ENCODE results near the gene SLC9A7.

The SLC9A7 gene

DNA sequence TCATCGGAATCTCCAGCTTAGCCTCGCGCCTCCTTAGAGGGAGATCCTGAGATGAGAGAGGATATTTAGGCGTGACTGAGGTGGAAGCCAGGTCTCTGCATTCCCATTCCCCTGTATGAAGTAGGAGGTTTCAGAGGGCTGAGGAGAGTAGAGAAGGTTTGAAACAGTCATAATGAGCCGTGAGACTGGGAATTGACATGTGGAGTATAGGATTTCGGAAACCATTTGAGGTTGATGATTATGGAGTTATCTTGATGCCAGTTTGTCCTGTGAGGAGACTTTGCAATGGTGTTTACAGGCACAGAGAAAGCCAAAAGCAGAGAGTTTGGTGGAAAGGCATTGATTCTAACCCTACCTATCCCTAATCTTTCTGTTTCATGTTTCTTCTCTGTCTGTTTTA, 183.3 kb downstream of the SLC9A7 start:
- in situ Hi-C loops (cut with MboI; ENCODE audit: low sequenced_read_pairs), result no loop called here

DNA sequence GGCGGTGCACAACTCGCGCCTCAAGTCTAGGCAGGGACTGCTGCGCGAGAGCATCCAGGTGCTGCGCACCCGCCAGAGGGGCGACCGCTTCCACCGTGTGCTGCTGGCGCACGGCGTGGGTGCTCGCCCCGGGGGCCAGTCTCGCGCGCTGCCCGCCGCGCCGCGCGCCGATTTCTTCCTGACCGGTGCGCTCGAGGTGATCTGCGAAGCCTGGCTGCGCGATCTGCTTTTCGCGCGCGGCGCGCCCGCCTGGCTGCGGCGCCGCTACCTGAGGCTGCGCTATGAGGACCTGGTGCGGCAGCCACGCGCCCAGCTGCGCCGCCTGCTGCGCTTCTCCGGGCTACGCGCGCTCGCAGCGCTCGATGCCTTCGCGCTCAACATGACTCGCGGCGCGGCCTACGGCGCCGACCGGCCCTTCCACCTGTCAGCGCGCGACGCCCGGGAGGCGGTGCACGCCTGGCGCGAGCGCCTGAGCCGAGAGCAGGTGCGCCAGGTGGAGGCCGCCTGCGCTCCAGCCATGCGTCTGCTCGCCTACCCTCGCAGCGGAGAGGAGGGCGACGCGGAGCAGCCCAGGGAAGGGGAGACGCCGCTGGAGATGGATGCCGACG, 184.0 kb downstream of the SLC9A7 start:
- in situ Hi-C loops (cut with MboI; ENCODE audit: low sequenced_read_pairs), result loop anchor here (25.0 kb wide), 1 partner anchor 212 kb away; no protein-coding TSS in a partner anchor

DNA sequence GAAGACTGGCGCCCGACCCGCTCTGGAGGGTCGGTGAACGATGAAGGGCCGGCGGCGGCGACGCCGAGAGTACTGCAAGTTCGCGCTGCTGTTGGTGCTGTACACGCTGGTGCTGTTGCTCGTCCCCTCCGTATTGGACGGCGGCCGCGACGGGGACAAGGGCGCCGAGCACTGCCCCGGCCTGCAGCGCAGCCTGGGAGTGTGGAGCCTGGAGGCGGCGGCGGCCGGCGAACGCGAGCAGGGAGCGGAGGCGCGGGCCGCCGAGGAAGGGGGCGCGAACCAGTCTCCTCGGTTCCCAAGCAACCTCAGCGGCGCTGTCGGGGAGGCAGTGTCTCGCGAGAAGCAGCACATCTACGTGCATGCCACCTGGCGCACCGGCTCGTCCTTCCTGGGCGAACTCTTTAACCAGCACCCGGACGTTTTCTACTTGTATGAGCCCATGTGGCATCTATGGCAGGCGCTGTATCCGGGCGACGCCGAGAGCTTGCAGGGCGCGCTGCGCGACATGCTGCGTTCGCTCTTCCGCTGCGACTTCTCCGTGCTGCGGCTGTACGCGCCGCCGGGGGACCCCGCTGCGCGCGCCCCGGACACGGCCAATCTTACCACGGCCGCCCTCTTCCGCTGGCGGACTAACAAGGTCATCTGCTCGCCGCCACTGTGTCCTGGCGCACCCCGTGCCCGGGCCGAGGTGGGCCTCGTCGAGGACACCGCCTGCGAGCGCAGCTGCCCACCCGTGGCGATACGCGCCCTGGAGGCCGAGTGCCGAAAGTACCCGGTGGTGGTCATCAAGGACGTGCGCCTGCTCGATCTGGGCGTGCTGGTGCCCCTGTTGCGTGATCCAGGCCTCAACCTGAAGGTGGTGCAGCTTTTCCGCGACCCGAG, 184.8 kb downstream of the SLC9A7 start:
- in situ Hi-C loops (cut with MboI; ENCODE audit: low sequenced_read_pairs), result loop anchor here (25.0 kb wide), 1 partner anchor 213 kb away; no protein-coding TSS in a partner anchor

DNA sequence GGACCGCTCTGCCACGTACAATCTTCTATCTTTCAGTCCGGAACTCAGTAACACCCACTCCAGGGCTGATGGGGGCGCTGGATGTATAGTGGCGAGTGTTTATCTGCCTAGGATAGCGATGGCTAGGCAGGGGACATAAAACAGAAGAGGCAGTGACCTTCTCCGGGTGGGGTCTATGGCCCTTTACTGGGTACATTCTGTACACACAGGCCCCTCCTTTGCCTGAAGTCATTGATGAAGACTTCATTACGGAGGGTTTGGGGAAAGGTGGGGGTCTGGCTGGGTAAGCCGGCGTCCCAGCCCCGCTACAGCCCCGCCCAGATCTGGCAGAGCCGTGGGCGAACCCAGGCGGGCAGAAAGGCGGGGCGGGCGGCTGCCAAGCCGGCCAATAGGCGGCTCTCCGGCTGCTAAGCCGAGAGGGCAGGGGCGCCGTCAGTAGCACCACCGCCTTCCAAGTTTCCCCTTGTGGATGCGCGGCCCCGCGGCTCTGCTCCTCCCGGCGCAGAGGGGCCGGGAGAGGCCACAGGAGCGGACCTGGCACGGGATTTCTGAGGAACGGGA, 185.5 kb downstream of the SLC9A7 start, which contains the start of gene CHST7:
CHST7 (plus strand) TSS at position 435 of the 561 bp plus-strand sequence. CDS start 167 bp downstream, outside the sequence.
- in situ Hi-C loops (cut with MboI; ENCODE audit: low sequenced_read_pairs), result loop anchor here (25.0 kb wide), 1 partner anchor 214 kb away; no protein-coding TSS in a partner anchor

DNA sequence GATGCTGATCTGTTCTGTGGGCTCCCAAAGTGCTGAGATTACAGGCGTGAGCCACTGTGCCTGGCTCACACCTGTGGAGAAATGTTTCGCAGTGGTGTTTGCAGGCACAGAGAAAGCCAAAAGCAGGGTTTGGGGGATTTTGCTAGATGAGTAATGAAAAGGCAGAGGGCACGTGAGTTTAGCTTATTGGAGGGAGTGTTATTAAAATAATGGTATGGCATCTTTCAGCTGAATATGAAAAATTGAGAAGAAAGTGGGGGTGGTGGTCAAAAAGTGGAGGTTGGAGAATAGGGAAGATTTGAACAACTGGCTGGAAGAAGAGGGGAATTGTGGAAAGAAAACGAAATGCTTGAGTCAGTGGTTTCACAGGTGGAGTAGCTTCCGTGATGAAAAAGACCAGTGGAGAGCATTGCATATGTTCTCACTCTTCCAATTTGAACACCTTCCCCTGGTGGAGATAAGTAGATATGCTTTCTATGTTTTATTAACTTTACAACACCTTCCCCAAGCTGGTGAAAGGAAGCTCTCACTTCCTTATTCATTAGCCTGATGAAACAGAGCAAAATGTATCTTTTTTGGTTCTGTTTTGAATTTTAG, 186.5 kb downstream of the SLC9A7 start:
- in situ Hi-C loops (cut with MboI; ENCODE audit: low sequenced_read_pairs), result loop anchor here (25.0 kb wide), 1 partner anchor 215 kb away; no protein-coding TSS in a partner anchor

DNA sequence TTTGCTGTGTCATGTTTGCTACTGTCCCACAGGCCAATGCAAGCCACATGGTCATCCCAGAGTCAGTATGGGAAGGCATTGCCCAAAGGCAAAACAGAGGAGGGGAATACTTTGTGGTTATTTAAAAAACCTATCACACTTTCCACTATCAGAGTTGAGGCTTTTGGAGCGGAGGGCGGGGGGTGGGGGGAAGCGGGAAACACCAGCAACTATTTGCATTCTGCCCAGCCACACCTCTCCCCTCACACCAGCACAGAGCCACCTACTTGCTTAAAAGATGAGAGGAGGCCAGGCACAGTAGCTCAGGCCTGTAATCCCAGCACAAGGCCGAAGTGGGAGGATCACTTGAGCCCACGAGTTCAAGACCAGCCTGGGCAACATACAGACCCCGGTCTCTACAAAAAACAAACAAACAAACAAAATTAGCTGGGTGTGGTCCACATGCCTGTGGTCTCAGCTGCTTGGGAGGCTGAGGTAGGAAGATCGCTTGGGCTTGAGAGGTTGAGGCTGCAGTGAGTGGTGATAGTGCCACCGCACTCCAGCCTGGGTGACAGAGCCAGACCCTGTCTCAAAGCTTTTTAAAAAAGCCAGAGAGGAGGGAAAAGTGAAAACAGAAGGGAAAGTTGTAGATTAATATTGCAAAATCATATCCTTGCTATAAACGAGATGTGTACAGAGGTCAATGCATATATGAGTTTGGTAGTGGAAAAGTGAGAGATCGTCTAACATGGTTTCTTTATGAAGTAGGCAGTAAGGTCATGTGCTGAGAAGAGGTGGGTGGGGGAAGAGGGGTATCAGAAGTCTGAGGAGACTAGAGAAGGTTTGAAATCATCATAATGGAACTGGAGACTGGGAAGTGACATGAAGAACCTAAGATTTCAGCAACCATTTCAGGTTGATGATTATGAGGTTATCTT, 187.2 kb downstream of the SLC9A7 start:
- in situ Hi-C loops (cut with MboI; ENCODE audit: low sequenced_read_pairs), result loop anchor here (25.0 kb wide), 1 partner anchor 216 kb away; no protein-coding TSS in a partner anchor

DNA sequence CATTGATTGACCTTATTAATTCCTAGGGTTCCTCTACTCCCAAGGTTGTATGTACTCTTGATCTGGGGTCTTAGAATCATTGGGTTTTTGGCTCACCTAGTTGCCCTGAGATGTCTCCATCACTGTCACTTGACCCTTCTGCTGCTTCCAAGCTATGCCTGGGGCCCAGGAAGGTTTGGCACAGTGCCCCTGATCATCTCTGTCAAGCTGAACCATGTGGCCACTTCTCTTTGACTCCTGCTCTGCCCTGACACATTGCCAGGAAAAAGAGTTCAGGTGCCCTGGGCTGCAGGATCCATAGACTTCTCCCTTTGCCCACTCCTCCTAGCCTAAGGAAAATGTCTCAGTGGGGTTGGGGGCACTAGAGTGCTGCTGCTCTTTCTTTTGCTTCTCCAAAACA, 189.3 kb downstream of the SLC9A7 start:
- in situ Hi-C loops (cut with MboI; ENCODE audit: low sequenced_read_pairs), result loop anchor here (25.0 kb wide), 1 partner anchor 218 kb away; no protein-coding TSS in a partner anchor

DNA sequence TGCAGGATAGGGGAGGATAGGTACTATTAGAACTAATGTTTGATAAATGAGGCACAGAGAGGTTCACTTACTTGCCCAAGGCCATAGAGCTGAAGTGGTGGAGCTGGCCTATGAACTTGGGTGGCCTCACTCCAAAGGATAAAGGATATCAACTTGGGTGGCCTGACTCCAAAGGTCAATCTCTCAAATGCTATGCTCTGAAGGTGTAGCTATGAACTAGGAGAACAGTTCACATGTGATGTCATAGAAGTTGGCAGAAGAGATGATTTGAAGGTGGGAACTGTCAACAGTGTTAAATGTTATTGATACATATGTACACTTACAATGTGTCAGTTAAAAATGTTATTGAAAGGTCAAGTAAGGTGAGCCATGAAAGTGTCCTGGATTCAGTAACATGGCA, 191.5 kb downstream of the SLC9A7 start:
- in situ Hi-C loops (cut with MboI; ENCODE audit: low sequenced_read_pairs), result loop anchor here (25.0 kb wide), 1 partner anchor 220 kb away; no protein-coding TSS in a partner anchor

DNA sequence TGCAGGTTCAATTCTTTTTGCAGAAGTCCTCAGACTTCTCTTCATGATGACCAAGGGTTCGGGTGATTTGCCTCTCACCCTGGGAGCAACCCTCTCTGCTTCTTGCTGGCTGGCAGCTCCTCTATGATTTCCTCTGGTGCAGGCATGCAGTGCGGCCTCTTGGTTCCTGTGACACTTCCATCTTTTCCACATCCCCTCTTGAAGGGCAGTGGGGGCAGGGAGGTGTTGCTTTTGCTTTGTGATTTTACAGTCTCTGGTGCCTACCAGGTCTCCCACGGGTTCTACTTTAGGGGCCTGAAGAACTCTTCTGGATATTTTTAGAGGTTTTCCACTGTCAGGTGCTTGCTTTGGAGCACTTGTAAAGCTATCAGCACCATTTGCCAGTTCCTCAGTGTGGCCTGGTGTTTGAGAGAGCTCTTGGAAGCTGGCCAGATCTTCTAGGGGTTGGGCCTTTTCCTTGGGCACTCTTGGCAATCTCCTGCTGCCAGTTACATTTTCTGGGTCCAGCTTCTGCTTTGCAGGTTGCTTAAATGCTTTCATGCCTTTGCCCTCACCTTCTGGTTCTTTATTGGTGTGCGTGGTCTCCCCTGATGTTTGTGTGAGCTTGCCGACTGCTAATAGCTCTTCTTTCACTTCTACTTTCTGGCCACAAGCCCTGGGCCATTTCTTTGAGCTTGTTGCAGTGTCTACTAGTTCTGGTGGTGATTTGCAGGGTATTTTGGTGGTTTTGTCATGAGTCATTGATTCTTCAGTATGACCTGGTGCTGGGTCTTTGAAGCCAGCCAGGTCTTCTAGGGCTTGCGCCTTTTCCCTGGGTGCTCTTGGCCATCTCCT, 196.9 kb downstream of the SLC9A7 start:
- in situ Hi-C loops (cut with MboI; ENCODE audit: low sequenced_read_pairs), result loop anchor here (25.0 kb wide), 1 partner anchor 225 kb away; no protein-coding TSS in a partner anchor

DNA sequence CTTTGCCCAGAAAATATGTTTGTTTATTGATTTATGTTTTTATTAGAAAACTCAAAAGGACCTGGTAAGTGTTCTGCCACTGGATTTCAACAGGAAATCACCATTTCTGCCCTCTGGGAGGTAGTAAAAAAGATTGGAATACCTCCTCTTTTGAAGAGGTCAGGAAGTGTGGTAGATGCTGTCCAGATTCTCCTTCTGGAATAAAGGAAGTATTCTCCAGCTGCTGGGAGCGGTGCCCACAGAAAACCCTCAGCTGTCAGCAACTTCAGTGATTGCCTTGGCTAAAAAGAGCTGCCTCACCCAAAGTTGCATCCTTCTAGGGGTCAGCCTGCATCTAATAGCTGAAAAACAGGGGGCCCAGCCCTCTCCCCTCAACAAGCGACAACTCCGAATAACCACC, 199.9 kb downstream of the SLC9A7 start:
- in situ Hi-C loops (cut with MboI; ENCODE audit: low sequenced_read_pairs), result loop anchor here (25.0 kb wide), 1 partner anchor 228 kb away; no protein-coding TSS in a partner anchor

DNA sequence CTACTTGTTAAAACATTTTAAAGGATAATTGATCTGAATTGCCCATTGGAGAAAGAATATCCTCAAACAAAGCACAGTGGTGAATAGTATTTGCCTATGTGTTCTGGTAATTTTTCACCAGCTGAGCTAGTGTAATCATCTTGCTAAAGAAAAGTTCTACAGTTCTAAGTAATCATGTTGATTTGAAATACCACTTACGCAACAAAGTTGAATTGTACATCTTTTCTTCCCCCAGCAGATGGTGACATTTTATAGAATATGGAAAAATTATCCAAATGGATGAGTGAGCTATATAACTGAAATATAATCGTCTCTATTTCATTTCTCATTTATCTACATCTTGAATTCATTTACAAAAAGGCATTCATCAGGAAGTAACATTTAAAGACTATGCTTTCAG, 204.0 kb downstream of the SLC9A7 start:
- in situ Hi-C loops (cut with MboI; ENCODE audit: low sequenced_read_pairs), result loop anchor here (25.0 kb wide), 1 partner anchor 232 kb away; no protein-coding TSS in a partner anchor

DNA sequence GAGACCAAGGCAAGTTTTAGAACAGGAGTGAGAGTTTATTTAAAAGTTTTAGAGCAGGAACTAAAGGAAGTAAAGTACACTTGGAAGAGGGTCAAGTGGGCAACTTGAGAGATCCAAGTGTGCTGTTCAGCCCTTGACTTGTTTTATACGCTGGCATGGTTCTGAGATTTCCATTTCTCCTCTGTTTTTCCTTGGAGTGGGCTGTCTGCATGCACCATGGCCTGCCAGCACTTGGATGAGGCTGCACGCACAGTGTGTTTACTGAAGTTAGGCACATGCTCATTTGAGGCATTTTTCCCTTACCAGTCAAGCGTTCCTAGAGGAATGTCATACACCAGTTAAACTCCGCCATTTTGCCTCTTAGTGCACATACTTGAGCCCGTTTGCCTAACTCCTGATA, 205.0 kb downstream of the SLC9A7 start:
- in situ Hi-C loops (cut with MboI; ENCODE audit: low sequenced_read_pairs), result loop anchor here (25.0 kb wide), 1 partner anchor 233 kb away; no protein-coding TSS in a partner anchor

DNA sequence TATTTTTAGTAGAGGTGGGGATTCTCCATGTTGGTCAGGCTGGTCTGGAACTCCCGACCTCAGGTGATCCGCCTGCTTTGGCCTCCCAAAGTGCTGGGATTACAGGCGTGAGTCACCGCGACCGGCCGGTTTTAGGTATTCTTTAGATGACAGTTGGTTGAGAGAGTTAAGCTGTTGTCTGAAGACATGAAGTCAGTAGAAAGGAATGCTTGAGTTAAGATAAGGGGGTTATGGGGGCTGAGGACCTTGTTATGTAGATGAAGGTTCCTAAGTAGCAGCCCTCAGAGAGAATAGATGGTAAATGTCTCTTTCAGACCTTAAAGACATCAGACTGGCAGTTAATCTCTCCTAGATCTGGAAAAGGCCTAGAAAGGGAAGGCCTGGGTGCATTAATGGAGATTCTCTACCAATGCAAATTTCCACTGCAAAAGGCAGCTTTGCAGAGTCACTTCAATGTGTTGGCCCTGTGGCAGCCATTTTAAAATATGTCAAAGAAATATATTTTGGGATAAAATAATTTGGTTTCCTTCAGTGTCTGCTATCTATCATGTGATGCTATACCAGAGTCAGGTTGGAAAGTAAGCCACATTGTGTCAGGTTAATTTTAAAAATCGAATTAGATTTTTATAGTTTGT, 207.3 kb downstream of the SLC9A7 start:
- in situ Hi-C loops (cut with MboI; ENCODE audit: low sequenced_read_pairs), result loop anchor here (25.0 kb wide), 1 partner anchor 236 kb away; no protein-coding TSS in a partner anchor

DNA sequence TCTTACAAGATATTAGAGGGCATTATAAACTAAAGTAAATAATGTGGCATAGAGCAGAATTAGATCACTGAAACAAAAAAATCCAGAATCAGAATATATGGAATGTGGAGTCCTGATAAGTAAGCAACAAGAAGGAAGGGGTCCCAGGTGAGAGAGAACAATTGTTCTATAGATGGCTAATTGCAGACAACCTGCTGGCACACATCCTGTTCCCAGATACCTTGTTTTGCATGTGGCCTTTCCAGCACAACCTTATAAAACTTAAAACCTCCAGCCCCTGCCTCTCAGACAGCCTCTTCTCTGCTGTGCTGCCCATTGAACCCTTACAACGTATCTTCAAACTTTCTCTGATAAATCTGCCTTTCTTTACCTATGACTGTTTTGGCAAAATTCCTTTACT, 209.0 kb downstream of the SLC9A7 start:
- in situ Hi-C loops (cut with MboI; ENCODE audit: low sequenced_read_pairs), result loop anchor here (25.0 kb wide), 1 partner anchor 237 kb away; no protein-coding TSS in a partner anchor
